SKM-1 treated with dmso at 0.1 percent for 144 hours (cell line): ENCODE data around the gene GNA15.
A peak's percentile ranks its signal among the peaks of the same experiment; 100 is the strongest.
"Not testable (repeated sequence)": the region's sequence is repeated elsewhere in the genome, so short reads cannot be mapped to it uniquely, and the experiment has no call there.

Experiments
- DNase-seq: peaks from one replicate; lab custom pipeline; 2025; ENCODE audit not compliant: unreplicated experiment; lab: John Stamatoyannopoulos, UW

The GNA15 gene

GRCh38 chr19:3171894-3172672 is 36.2 kb downstream of the GNA15 start:
- DNase-seq: no peak

GRCh38 chr19:3172673-3173000 is 36.8 kb downstream of the GNA15 start:
- not testable (repeated sequence) for DNase-seq

- no peak for DNase-seq
These were observed 40.2 kb downstream of the GNA15 start for GRCh38 chr19:3175781-3176714.

DNA sequence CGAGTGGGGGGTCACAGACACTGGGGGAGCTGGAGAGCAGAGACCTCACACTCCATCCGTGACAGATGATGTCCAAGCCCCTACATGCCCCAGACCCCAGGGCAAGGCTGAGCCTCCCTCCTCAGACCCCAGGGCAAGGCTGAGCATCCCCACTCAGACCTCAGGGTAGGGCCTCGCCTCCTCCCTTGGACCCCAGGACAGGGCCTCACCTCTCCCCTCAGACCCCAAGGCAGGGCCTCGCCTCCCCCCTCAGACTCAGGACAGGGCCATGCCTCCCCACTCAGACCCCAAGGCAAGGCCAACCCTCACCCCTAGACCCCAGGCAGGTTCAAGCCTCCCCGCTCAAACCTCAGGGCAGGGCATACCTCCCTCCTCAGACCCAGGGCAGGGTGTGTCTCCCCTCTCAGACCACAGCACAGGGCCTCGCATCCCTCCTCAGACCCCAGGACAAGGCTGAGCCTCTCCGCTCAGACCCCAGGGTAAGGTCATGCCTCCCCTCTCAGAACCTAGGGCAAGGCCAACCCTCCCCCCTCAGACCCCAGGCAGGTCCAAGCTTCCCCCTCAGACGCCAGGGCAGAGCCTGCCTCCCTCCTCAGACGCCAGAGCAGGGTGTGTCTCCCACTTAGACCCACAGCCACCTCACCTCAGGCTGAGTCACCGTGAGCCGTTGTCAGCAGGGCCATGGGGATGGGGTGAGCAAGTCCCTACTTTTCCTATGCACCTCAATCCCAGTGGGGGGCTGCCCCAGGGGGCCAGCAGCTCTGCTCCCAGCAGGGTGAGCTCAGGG is 41.1 kb downstream of the GNA15 start:
- DNase-seq: no peak

- peak; percentile 66 for DNase-seq
These were observed 42.6 kb downstream of the GNA15 start, which contains the start of gene S1PR4 for GRCh38 chr19:3178377-3178972. Gene S1PR4 (plus strand): TSS chr19:3178769. CDS start chr19:3178793, 24 bp downstream.

- DNase-seq: no peak
These were observed 43.3 kb downstream of the GNA15 start for GRCh38 chr19:3178973-3179738.

DNA sequence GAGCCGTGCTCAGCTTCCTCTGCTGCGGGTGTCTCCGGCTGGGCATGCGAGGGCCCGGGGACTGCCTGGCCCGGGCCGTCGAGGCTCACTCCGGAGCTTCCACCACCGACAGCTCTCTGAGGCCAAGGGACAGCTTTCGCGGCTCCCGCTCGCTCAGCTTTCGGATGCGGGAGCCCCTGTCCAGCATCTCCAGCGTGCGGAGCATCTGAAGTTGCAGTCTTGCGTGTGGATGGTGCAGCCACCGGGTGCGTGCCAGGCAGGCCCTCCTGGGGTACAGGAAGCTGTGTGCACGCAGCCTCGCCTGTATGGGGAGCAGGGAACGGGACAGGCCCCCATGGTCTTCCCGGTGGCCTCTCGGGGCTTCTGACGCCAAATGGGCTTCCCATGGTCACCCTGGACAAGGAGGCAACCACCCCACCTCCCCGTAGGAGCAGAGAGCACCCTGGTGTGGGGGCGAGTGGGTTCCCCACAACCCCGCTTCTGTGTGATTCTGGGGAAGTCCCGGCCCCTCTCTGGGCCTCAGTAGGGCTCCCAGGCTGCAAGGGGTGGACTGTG is 44.0 kb downstream of the GNA15 start:
- DNase-seq: no peak

DNA sequence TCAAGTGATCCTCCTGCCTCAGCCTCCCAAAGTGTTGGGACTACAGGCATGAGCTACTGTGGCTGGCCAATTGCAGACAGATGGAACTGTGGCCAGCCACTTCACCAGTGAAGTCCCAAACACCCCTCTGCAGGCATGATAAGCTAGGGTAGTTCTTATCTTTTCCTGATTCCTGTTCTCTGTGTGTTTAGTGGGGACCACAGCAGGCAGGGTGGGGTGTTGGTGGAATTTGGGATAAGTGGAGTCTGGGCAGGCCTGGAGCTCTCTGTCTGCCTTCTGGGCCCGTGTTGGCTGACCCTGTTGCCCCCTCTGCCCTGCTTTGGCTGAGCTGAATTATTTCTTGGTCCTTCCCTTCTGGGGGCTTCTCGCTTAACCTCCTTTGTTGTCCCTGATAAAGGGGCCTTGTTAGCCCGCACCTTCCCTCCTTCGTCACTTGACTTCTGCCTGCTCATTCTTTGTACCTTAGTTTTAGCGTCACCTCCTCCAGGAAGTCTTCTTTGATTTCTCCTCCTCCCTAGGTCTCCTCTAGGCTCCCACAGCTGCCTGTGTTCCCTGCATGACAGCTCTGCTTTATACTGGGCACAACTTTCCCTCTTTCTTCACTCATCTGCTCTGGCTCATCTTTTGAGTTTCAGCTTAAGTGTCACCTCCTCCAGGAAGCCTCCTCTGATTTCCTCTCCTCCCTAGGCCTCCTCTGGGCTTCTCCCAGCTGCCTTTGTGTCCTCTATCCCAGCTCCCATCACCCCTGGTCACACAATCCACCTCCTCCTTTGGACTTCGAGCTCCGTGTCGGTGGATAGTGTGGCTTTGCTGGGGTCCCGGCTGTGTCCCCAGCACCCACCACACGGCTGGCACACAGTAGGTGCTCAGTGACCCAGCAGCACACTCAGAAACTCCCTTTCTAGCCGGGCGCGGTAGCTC is 48.1 kb downstream of the GNA15 start:
- DNase-seq: no peak

DNA sequence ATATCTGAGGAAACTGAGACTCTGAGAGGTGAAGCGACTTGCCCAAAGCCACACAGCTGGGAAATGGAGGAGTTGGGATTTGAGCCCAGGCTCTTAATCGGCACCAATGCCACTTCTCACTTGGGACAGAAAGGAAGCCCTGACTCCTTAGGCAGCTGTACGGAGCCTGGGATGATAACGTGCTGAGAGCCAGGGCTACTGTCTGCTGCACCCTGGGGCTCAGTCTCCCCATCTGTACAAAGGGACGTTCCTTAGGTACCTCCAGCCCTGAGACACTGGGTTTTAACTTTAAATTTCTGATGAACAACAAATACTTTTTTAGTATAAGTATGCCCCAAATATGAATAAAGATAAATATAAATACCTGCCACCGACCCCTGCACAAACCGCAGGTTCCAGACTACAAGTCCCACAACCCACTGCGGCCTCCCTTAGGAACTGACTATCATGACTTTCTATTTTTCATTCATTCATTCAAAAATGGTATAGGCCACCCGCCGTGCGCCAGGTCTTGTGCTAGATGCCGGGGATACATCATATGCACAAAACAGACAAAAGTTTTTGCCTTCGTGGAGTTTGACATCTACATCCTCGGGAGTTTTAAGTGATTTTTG is 49.1 kb downstream of the GNA15 start:
- peak; percentile 64 for DNase-seq

- DNase-seq: peak; percentile 97
These were observed 49.8 kb downstream of the GNA15 start, which contains the start of gene NCLN for GRCh38 chr19:3185461-3186159. Gene NCLN (plus strand): TSS chr19:3185930. CDS start chr19:3186031, 101 bp downstream.

- no peak for DNase-seq
These were observed 50.4 kb downstream of the GNA15 start for GRCh38 chr19:3186160-3186688.

- DNase-seq: no peak
These were observed 51.2 kb downstream of the GNA15 start for GRCh38 chr19:3186891-3187661.

- DNase-seq: no peak
These were observed 52.1 kb downstream of the GNA15 start for GRCh38 chr19:3187662-3188511.

GRCh38 chr19:3188627-3189596 is 53.1 kb downstream of the GNA15 start:
- peak; percentile 8 for DNase-seq
